Measurements from ENCODE around the gene C4BPA.

DNA sequence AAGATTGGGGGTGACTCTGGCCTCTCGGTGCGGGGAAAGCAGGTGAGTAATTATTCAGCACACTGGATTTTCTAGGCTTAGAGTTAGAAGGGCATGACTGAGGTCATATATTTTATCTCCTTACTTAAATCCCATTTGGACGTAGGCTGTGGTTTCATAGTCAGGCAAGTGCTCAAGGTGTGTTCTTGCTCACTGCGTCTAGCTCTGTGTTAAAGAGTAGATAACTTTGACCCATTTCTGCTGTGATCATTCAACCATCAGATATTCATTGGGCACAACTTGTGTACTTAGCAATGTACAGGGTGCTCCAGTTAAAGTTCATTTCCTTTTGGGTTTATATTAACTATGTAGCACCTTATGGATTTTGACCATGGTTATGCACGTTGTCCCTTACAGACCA lies 36.4 kb upstream of the C4BPA start:
- TF ChIP-seq CEBPB (IDR thresholded peaks at IDR 0.05; ENCODE audit: low read depth, low read length) (no peak), POLR2AphosphoS5 (IDR thresholded peaks at IDR 0.05; ENCODE audit: low read depth, low read length) (no peak), GABPA (IDR thresholded peaks at IDR 0.05; ENCODE audit: borderline replicate concordance, insufficient read depth, low read length) (no peak), EZH2 (IDR thresholded peaks at IDR 0.05; ENCODE audit: low read depth, low read length, severe bottlenecking) (no peak), BRCA1 (IDR thresholded peaks at IDR 0.05; ENCODE audit: low read depth, low read length) (no peak), CHD2 (IDR thresholded peaks at IDR 0.05; ENCODE audit: low read length) (no peak), TEAD4 (IDR thresholded peaks at IDR 0.05; ENCODE audit: low read depth, low read length) (no peak), SIX5 (IDR thresholded peaks at IDR 0.05; ENCODE audit: low read depth, low read length) (no peak), ZNF274 (IDR thresholded peaks at IDR 0.05; ENCODE audit: borderline replicate concordance, extremely low read depth, low read length) (no peak), YY1 (IDR thresholded peaks at IDR 0.05; ENCODE audit: low read depth, low read length) (no peak), CBX5 (IDR thresholded peaks at IDR 0.05; ENCODE audit: low read depth, low read length) (no peak)
- TF ChIP-seq, protein P1, sequence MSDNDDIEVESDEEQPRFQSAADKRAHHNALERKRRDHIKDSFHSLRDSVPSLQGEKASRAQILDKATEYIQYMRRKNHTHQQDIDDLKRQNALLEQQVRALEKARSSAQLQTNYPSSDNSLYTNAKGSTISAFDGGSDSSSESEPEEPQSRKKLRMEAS (IDR thresholded peaks at IDR 0.05): no peak
- TF ChIP-seq, protein P2, sequence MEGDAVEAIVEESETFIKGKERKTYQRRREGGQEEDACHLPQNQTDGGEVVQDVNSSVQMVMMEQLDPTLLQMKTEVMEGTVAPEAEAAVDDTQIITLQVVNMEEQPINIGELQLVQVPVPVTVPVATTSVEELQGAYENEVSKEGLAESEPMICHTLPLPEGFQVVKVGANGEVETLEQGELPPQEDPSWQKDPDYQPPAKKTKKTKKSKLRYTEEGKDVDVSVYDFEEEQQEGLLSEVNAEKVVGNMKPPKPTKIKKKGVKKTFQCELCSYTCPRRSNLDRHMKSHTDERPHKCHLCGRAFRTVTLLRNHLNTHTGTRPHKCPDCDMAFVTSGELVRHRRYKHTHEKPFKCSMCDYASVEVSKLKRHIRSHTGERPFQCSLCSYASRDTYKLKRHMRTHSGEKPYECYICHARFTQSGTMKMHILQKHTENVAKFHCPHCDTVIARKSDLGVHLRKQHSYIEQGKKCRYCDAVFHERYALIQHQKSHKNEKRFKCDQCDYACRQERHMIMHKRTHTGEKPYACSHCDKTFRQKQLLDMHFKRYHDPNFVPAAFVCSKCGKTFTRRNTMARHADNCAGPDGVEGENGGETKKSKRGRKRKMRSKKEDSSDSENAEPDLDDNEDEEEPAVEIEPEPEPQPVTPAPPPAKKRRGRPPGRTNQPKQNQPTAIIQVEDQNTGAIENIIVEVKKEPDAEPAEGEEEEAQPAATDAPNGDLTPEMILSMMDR (IDR thresholded peaks at IDR 0.05; ENCODE audit: control extremely low read depth in 1 of 3, insufficient read depth in 1 of 3, low read depth in 1 of 3, low read length in 3 of 3): no peak
- TF ChIP-seq, protein P3, sequence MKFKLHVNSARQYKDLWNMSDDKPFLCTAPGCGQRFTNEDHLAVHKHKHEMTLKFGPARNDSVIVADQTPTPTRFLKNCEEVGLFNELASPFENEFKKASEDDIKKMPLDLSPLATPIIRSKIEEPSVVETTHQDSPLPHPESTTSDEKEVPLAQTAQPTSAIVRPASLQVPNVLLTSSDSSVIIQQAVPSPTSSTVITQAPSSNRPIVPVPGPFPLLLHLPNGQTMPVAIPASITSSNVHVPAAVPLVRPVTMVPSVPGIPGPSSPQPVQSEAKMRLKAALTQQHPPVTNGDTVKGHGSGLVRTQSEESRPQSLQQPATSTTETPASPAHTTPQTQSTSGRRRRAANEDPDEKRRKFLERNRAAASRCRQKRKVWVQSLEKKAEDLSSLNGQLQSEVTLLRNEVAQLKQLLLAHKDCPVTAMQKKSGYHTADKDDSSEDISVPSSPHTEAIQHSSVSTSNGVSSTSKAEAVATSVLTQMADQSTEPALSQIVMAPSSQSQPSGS (IDR thresholded peaks at IDR 0.05; ENCODE audit: low read length): no peak
